Stimulated activated CD4-positive, alpha-beta T cell treated with anti-CD3 and anti-CD28 coated beads, Interleukin-15, amount 100 ng/mL, for 48 hours (primary cell): ENCODE measurements around the gene UNCX.

Experiments
- DNase-seq, 2 donors: peaks; one replicate each; pipeline ENCODE4 v3.0.0-alpha.2; 2020; ENCODE audit warnings: low read depth in 2 of 2

The UNCX gene

GRCh38 chr7:1243964-1244416 is 11.3 kb downstream of the UNCX start:
- no peak for DNase-seq

GRCh38 chr7:1244700-1245523 is 12.2 kb downstream of the UNCX start:
- DNase-seq: no peak

GRCh38 chr7:1245524-1246050 is 12.9 kb downstream of the UNCX start:
- DNase-seq: no peak

GRCh38 chr7:1246160-1246870 is 13.6 kb downstream of the UNCX start:
- DNase-seq: no peak

- DNase-seq: no peak
Observed at GRCh38 chr7:1246871-1247526, 14.3 kb downstream of the UNCX start.

GRCh38 chr7:1247527-1248041 is 14.9 kb downstream of the UNCX start:
- no peak for DNase-seq

GRCh38 chr7:1248143-1248915 is 15.7 kb downstream of the UNCX start:
- DNase-seq: no peak

- DNase-seq: no peak
Observed at GRCh38 chr7:1248916-1249581, 16.4 kb downstream of the UNCX start.

- no peak for DNase-seq
Observed at GRCh38 chr7:1249731-1250130, 17.1 kb downstream of the UNCX start.

GRCh38 chr7:1250901-1251300 is 18.2 kb downstream of the UNCX start:
- DNase-seq: no peak

- DNase-seq: no peak
Observed at GRCh38 chr7:1251796-1252539, 19.3 kb downstream of the UNCX start.

GRCh38 chr7:1252540-1253090 is 19.9 kb downstream of the UNCX start:
- no peak for DNase-seq

- DNase-seq: no peak
Observed at GRCh38 chr7:1253681-1254181, 21.1 kb downstream of the UNCX start.

- no peak for DNase-seq
Observed at GRCh38 chr7:1254281-1255079, 21.8 kb downstream of the UNCX start.

- DNase-seq: no peak
Observed at GRCh38 chr7:1255080-1255816, 22.6 kb downstream of the UNCX start.

- no peak for DNase-seq
Observed at GRCh38 chr7:1255817-1256340, 23.2 kb downstream of the UNCX start.

GRCh38 chr7:1256621-1257020 is 23.9 kb downstream of the UNCX start:
- DNase-seq: no peak

- no peak for DNase-seq
Observed at GRCh38 chr7:1257221-1257620, 24.5 kb downstream of the UNCX start.
